Dedifferentiated amniotic fluid mesenchymal stem cell (primary cell): ENCODE results near the gene PALLD.

Source experiments
- DNase-seq: peaks from one replicate; pipeline ENCODE4 v3.0.0-alpha.2; 2016; ENCODE audit errors: extremely low spot score

PALLD gene

DNA sequence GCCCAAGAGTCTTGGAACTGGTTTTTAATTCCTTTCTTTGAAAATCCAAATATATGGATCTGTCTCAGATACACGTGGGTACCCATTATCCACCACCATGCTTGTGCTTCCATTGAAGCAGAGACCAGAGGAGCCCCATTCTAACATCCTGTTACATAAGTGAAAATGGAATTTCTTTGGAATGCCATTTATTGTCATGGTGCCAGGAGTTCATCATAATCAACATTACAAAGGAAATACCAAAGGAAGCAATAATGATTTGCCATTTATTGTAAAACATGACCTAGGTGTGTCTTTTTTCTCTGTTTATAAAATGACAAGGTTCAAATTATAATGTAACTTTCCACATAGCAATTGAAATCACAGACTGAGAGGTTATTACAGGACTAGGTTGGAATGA lies 61.7 kb downstream of the PALLD start:
- DNase-seq, result no peak

DNA sequence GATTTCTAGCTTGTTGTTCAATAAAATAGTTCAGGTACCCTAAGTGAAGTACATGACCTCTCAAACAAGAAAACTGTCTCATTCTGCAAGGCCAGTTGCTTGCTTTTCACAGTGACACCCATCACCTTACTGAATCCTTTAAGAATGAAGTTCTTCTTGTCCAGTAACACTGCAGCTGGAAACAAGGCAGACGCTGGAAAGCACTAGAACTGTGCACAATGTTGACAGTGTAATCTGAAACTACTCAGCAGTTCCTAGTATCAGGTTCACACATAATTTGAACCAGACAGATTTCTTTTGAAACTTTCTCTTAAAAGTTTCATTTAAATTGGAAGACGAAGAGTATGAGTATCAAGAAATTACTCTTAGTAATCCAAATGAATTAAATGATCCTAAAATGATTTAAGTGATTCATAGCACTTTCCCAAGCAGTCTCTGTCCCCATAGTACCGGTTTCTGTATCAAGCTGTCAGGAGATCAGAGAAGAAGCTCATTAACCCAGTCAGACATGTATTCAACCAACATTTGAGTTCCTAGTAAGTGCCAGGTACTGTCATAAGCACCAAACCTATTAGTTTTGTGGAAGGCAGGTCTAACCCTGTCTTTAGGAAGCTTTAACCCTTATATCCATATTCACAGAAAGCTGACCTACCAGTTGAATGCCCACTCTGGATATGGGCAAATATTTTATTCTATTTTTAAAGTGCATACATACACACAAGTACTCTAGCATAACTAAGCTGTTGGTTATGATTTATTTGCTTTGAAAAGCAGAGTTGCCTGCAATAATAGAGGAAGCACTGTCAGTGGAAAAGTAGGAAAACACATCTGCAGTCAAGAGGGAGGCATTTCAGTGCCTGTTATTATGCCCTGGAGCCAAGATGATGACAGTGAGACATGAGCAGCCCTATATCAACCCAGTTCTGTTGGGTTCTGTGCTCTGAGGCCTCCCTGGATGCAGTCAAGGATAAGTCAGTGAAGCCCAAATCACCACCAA lies 63.6 kb downstream of the PALLD start:
- peak; percentile 71 for DNase-seq

DNA sequence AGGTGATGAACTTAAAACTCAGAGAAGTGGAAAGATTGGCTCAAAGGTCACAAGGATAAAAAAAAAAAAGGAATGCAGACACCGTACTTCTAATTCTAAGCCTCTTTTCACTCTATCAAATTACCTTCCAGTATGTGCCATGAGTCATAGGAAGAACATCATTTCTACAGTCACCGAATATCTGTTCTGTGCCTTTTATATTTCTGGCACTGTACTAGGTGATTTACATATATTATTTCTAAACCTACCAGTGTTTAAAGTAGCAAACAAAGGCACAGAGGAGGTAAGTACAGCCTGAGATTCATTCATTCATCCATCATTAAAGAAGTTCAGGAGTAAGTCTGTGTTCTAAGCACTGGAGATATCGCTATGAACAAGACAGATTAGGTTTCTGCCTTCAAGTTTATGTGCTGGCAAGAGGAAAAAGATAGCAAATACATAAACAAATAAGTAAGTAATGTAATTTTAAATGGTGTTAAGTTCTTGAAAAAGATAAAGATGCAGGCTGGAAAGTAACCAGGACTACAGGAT lies 65.3 kb downstream of the PALLD start:
- peak; percentile 32 for DNase-seq

DNA sequence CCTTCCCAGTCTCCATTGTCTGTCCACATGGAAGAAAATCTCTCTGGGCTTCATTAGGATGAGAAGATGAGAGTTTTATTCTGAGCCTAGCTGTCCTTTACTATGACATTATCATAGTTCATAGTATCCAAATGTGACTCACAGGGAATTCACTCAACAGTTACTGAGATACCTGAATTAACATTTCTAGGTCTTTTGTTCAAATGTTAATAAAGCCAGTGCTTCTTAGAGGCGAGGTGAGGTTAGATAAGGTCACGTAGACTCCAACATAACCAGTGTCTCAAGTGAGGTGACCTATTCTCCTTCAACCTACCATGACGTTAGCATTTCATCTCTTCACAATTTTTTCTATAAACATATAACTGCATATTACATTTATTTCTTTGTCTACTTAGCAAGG lies 67.2 kb downstream of the PALLD start:
- DNase-seq, result no peak

DNA sequence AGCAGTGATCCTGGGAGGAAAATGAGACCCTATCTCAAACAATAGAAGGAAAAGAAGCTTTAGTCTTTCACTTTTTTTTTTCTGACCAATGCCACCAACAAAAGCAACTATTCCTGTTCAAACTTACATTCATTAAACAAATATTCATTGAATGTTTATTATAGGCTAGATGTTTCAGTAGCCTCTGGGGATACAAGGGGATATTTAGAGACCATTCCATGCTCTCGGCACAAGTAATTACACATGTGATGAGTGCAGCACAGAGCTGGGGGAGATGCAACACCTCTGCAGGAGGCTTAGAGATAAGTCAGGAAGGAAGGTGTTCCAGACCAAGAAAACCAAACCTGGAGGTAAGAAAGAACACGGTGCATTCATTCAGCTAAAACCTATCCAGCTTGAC lies 68.3 kb downstream of the PALLD start:
- no peak for DNase-seq

DNA sequence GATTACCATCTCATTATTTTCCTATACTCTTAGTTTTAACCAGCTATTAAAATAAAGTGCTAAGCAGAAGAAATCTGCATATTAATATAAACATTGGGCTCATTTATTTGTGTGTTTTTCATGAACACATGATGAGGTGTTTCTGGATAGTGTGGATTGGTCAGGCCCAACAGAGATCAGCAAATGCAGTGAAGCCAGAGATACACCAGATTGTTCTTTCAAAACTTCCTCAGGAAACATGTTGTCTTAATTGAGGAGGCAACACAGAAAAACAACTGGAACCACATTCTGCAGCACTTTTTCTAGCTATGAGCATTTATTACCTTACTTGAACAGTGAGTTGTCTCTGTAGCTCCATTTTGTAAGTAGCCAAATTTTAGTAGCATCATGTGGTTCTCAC lies 69.9 kb downstream of the PALLD start:
- DNase-seq, result no peak

DNA sequence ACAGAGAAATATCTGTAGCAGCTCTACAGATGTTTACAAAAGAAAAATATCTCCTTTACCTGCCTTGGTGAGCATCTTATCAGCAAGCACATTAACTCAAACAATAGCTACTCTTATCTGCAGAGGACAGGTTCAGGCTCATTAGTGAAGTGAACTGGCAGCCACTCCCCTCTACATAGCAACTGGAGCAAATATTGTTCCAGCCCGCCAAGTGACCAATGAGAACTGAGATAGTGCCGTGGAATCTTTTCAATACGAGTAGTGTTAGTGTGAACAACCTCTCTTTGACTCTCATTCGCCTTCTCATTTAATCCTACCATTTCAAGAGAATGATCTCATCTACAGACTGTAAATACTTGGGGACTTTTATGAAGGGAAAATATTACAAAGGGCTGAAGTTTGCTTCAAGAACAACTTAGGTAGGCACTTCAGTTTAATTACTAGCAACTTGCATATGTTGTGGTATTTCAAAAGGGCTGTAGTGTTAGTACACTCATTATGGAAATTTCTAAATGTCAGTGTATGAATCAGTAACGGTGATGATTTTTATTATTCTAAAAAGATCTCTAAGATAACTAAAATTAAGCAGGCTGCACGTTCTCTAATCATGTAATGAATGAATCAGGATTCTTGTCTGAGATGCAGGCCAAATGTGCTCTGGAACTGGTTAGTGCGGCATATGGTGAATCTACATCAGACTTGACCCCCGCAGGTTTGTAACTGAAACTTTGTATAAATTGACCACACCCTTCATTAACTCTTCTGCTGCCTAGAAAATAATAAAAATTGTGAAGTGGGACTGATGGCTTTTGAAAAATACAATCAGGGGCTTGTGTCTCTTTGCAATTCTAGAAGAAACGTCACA lies 72.4 kb downstream of the PALLD start:
- no peak for DNase-seq

DNA sequence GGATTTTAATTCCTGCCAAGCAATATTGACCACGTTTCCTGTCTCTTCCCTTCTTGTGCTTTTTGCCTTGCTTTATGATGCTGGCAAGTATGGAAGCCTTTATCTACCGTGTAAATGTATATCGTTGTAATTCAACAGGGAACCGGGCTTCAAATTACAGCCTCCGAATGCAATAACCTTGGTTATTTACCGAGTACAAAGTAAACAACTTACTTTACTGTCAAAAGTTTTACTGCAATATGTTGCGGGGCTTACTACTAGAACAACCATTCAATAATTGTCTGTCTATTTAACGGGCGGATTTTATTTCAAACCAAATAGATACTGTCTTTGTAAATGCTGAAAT lies 73.1 kb downstream of the PALLD start:
- DNase-seq, result no peak

DNA sequence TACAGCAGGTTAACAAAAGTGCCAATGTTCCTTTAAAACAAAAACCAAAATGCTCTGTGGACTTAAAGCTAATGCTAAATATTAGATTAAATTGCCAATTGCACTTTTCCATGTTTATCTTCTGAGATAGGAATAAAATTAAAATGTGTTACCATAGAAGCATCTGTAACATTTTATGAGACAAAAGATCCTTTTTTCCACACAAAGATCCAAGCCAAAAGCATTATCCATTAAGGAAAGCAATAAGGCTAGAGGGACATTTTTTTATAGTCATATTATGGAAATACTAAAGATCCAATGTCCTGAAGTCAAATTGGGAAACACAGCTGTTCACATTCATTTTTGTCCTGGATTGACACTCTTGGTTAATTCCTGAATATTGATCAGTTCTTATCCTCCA lies 73.6 kb downstream of the PALLD start:
- DNase-seq, result no peak

DNA sequence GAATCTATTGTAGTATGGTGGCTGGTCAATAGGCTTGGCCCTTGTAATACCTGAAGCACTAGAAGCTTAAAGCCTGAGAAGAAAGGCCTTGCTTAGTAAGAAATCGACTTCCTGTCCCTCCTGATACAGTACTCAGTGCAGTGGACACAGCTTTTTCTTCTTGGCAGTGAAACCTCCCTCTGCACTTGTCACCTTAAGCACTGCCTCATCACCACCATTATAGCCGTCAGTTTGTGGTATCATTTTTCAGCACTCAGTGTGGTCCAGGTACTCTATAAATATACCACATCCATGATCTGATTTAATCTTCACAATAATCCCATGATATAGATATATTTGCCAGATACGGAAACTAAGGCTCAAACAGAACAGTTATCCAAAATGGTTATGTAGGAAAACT lies 75.2 kb downstream of the PALLD start:
- no peak for DNase-seq

DNA sequence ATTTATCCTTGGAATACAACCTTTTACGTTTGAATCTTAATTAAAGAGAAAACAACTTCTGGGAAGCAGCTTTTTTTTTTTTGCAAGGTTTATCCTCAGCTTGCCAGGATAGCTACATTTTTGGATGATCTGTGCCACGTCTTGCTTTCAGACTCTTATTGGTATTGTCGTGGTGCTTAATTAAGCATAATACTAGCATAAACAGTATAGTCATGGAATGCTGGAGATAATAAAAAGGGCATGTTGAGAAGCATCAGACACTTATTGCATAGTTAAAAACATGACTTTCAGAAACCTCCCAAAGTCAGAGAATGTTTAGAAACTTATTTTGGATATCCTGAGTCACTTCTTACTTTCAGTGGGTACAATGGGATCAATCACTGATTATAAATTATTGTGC lies 77.0 kb downstream of the PALLD start:
- peak; percentile 54 for DNase-seq

DNA sequence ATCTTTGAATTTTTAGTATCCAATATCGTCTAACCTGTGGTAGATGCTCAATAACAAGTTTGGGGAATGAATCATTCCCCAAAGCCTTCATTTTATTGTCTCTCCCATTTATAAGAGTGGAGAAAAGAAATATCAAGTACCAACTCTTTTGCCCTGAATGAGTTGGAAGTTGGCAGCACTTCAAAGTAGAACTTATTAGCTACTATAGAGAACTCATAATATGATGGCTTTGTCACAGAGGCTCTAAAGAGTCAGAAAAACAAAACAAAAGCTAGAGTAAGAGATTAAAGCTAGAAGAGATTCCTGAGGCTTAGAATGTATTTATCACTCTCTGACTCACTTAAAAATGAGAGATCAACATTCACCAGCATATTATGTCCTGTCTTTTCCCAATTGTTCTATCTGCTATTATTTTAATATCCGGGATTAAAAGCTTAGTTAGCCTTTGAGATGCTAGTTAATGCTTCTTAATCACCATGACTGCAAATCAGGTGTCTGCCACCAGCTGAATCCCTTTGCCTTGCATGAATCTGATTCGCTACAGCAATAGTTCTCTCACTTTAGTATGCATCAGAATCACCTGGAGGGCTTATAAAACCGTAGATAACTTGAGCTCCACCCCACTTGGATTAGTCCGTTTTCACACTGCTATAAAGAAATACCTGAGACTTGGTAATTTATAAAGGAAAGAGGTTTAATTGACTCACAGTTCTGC lies 77.9 kb downstream of the PALLD start:
- no peak for DNase-seq

DNA sequence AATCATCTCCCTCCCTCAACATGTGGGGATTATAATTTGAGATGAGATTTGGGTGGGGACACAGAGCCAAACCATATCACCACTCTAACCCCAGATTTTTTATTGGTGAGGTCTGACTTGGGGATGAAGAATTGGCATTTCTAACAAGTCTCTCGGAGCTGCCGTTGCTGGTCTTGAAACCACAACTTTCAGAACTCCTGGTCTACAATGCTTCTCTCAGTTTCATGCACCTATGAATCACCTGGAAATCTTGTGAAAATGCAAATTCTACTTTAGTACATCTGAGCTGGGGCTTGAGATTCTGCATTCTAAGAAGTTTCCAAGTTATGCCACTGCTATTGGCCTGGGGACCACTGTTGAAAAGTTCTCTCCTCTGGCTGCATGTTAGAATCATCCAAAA lies 78.6 kb downstream of the PALLD start:
- DNase-seq, result no peak

DNA sequence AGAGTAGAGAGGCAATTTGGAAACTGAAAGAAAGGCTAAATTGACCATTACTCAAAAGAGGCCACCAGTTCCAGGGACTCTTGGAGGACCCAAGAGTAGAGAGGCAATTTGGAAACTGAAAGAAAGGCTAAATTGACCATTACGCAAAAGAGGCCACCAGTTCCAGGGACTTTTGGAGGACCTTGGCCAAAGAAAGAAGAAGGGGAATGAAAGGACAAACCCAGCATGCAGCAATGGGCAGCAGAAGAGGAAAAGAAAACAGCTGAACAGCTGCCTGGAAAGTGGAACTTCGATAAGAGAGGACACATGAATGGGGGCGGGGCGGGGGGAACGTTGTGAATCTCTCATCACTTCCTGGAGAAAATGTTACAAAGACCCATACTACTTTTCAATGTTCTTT lies 80.8 kb downstream of the PALLD start:
- no peak for DNase-seq

DNA sequence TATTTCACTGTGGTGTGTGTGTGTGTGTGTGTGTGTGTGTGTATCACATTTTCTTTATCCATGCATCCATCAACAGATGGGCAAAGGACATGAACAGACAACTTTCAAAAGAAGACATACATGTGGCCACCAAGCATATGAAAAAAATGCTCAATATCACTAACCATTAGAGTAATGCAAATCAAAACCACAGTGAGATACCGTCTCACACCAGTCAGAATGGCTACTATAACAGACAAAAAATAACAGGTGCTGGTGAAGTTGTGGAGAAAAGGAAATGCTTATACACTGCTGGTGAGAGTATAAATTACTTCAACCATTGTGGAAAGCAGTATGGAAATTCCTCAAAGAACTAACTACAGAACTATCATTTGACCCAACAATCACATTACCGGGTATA lies 83.4 kb downstream of the PALLD start:
- no peak for DNase-seq

DNA sequence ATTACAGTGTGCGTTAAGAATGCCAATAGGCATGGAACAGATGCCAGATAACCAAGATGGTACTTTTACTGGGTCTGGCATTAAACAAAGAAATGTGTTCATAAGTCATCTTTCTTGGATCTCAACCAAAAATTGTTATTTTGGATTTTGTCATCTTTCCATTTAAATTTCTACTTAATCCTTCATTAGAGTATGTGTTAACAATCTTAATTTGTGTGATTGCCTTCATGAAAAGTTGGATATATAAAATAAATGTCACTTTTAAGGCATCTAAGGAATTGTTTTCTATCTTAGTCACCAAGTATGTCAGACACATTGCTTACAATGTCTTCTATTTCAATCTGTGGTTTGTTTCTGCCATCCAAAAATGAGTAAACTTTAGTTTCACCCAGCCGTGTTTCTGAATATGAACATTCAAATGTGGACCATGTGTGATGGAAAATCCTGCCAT lies 87.5 kb downstream of the PALLD start:
- DNase-seq, result peak; percentile 81

DNA sequence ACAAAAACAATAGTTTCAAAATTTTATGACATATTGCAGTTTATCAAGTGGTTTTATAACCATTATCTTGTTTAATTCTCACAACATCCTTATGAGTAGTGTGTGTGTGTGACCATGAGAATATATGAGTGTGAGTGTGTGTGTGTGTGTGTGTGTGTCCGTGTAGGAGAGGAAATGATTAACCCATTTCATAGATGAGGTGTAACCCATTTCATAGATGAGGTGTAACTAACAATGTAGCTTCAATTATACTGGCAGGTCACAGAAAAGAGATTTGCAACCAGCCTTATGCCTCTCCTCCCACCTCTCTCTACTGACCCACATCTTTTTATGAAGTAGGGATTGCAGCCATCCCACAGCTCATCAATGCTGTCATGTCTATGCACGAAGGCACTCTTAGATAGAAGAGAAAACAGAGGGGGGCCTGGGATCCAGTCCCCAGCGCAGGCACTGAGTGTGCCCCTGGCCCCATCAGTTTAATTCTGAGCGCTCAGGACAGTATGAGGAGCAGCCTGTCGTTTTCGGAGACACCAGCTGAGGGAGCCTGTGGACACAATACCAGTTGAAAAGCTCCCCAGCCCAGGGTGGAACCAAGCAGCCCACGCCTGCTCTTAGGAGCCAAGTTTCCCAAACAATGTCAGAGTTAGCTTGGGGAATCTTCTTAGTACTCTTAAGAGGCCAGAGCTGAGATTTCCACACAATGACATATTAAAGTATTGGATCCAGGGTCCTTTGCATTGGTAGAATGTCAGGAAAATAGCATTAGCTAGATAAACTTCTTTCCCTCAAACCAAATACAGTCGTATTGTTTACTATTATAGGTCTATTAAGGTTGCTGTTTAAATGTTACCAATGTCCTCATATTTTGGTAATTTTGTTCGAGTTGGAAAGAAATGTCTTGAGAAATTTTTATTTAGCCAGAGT lies 88.6 kb downstream of the PALLD start:
- peak; percentile 85 for DNase-seq

DNA sequence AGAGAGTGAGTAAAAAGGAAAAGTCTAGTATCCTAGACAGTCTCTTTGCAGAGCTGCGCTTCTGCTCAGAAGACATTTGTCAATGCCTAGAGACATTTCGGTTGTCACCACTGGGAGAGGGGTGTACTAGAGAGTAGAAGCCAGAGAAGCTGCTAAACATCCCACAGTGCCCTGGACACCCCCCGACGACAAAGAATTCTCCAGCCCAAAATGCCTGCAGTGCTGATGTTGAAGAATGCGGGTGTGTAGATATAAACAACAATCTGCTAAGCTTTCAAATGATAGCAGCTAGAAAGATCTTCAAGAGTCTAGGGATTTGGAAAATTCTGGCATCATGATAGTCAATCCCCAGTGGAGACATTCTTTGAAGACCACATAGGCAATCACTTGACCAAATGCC lies 90.1 kb downstream of the PALLD start:
- no peak for DNase-seq

DNA sequence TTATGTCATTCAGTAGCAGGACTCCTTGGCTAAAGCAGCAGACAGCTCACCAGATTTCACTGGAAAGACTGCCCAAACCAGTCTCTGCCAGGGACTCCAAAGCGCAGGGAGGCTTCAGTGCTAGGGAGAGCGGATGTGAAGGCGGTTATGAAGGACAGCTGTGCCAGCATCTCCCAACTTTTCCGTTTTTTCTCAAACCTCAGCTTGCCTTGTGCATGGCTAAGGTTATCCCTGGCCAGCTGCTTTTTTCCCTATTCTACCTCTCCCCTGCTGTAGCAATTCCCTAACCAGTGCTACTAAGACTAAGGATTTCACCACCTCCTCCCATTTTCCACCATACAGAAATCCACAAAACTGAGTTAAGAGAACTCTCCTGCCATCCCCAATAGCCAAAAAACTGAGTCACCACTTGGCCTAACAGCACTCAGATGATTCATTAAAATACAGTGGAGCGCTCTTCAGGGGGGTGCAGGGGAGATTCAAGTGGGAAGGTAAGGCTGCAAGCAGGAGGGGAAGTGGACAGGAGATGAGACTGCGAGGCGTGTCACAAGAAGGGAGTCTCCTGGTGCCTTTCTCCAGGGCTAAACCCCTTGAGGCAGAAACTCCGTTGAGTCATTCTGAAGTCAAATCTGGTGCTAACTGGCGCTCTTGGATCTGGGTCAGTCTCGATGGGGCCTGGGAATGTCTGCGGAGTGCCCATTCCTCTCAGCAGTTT lies 90.7 kb downstream of the PALLD start:
- peak; percentile 62 for DNase-seq

DNA sequence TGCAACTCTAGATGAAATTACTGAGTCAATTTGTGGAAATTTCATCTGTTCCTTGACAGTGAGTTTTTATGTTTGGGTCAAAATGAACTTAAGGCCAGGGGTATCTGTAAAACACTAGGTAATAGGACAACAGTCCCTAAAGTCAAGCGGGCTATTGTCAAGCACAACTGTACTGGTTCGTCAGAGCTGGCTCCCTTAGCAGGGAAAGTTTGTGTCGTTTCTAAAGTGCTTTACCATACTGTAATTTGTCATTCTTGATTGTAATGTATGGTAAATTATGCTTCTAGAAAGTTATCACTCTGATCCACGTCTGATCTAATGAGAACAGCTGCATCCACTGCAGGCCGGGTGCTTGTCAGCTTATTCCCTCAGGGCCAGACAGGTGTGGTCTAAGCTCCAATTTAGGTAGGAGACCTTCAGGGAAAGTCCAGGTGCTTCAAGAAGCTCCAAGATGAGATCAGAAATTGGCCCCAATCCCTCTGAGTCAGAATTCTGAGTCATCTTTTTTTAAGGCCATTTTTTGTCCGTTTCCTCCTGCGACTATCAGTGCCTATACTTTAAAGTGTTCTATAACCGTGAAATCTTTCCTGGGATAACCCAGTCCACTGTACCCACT lies 92.2 kb downstream of the PALLD start:
- DNase-seq, result peak; percentile 69
